Glutamatergic neuron (in vitro differentiated cells): ENCODE measurements around the gene PHF14. TPM values are rescaled to one million over a fixed set of nuclear protein-coding genes. Genes with fewer than 3 reads are reported as not detected.
A peak's percentile ranks its signal among the peaks of the same experiment; 100 is the strongest.

Experiments
- DNase-seq: peaks from one replicate; pipeline ENCODE4 v3.0.0; 2022
- H3K27ac Mint-ChIP-seq: one replicate; pipeline ENCODE4 v1.8.0; 2020; ENCODE audit warnings: mild to moderate bottlenecking, mixed read lengths, inconsistent platforms; ENCODE audit not compliant: unreplicated experiment
- H3K27me3 Mint-ChIP-seq: one replicate; pipeline ENCODE4 v1.8.0; 2020; ENCODE audit warnings: mild to moderate bottlenecking, moderate library complexity, mixed read lengths, inconsistent platforms; ENCODE audit not compliant: unreplicated experiment
- H3K36me3 Mint-ChIP-seq: one replicate; pipeline ENCODE4 v1.8.0; 2020; ENCODE audit warnings: mild to moderate bottlenecking, mixed read lengths, inconsistent platforms; ENCODE audit not compliant: unreplicated experiment
- H3K4me1 Mint-ChIP-seq: one replicate; pipeline ENCODE4 v1.8.0; 2020; ENCODE audit warnings: mild to moderate bottlenecking, low read depth, mixed read lengths, inconsistent platforms; ENCODE audit not compliant: unreplicated experiment
- H3K4me3 Mint-ChIP-seq: one replicate; pipeline ENCODE4 v1.8.0; 2020; ENCODE audit warnings: mild to moderate bottlenecking, mixed read lengths, inconsistent platforms; ENCODE audit not compliant: unreplicated experiment
- H3K9me3 Mint-ChIP-seq: one replicate; pipeline ENCODE4 v1.8.0; 2020; ENCODE audit warnings: mild to moderate bottlenecking, moderate library complexity, mixed read lengths, inconsistent platforms; ENCODE audit not compliant: unreplicated experiment
- total RNA-seq: library from RNA; stranded (reverse); fragmentation: NEBNext Ultra II Directional; extraction: Animal tissue kit (Norgen Biotek cat#: 25700); gene quantifications from one replicate; pipeline ENCODE4 v1.2.1, GENCODE V29; 2021; ENCODE audit not compliant: unreplicated experiment
- TF ChIP-seq, protein P1 (sequence below): fragments of 200-600 bp; sonication (generic); IDR thresholded peaks from one replicate; pipeline ENCODE4 v1.5.0; 2021; ENCODE audit not compliant: partially characterized antibody, unreplicated experiment

PHF14 gene
- total RNA-seq, 1 donor from 2014 or later, result 90.1 TPM

DNA sequence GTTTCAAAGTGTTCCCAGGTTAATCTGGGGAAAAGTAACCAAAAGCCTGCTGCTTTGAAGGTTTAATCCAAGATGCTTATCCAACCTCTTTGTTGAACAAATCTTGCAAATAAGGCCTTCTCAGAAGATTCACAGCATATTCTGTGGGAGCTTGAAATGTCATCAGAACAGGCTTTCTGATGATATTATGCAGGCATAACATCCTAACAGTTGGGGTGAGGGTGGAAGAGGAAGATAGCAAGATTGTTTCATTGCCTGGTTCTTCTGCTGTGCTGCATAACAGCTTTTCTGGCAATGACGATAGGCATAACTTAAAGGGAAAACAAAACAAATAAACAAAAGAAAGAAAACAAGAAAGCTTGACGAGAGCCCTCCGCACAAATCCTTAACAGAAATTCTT is 217.4 kb downstream of the PHF14 start:
- H3K4me1 Mint-ChIP-seq, result peaks cover 15% of the 10 kb centered on the region
- no peak overlapping the region for H3K27ac Mint-ChIP-seq

DNA sequence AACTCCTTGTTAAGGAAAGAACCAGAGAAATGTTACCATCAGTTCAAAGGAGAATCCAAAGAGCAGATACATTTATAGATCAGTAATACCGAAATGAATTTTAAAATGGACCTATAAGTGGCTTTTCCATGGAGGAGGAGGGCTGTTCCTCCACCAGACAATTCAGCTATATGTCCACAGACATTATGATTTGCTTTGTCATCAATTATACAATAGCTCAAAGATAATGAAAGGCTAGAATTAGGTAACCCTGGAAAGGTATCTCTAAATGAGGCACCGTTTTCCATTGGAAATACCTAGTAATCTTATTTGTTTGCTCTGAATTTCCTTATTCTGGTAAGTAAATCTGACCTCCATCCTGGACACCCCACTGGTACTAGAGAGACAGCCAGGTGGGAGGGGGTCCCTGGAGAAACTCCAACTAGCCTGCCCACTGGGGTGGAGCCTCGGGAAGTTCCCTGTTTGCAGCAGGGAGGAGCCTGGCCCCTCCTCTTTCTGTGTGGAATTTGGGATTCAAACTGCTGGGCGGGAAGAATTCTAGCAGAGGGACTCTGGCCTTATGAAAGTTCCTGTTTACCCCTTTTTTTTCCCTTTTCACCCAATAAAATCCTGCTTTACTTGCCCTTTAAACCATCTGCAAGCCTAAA is 218.0 kb downstream of the PHF14 start:
- TF ChIP-seq, protein P1, sequence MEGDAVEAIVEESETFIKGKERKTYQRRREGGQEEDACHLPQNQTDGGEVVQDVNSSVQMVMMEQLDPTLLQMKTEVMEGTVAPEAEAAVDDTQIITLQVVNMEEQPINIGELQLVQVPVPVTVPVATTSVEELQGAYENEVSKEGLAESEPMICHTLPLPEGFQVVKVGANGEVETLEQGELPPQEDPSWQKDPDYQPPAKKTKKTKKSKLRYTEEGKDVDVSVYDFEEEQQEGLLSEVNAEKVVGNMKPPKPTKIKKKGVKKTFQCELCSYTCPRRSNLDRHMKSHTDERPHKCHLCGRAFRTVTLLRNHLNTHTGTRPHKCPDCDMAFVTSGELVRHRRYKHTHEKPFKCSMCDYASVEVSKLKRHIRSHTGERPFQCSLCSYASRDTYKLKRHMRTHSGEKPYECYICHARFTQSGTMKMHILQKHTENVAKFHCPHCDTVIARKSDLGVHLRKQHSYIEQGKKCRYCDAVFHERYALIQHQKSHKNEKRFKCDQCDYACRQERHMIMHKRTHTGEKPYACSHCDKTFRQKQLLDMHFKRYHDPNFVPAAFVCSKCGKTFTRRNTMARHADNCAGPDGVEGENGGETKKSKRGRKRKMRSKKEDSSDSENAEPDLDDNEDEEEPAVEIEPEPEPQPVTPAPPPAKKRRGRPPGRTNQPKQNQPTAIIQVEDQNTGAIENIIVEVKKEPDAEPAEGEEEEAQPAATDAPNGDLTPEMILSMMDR, result no peak
- H3K27ac Mint-ChIP-seq, result no peak overlapping the region
- no peaks in the 10 kb centered on the region for H3K36me3 Mint-ChIP-seq
- H3K4me1 Mint-ChIP-seq, result peaks cover 15% of the 10 kb centered on the region
- H3K4me3 Mint-ChIP-seq, result no peak overlapping the region
- H3K27me3 Mint-ChIP-seq, result peaks cover 1% of the 10 kb centered on the region
- DNase-seq, result no peak
- H3K9me3 Mint-ChIP-seq, result peaks cover 2% of the 10 kb centered on the region

More for the DNA sequence above, 217.4 kb downstream of the PHF14 start:
- Mint-ChIP-seq H3K27me3 (peaks cover 1% of the 10 kb centered on the region), H3K36me3 (no peaks in the 10 kb centered on the region), H3K4me3 (no peak overlapping the region), H3K9me3 (peaks cover 2% of the 10 kb centered on the region)
- DNase-seq, result no peak
- TF ChIP-seq, protein P1, result no peak

DNA sequence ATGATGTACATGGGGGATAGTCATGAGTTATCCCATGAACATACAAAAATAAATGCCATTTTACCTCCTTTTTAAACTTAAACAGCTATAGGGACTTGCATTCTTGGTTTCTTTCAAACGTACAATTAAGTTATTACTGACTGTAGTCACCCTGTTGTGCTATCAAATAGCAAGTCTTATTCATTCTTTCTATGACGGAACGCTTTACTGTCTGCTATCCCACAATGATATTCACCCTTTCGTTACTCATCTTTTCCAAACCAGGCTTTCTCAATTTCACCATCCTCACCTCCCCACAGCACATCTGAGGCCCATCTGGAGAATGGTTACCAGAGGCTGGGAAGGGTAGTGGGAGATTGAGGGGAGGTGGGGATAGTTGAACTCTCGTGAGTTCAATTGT is 218.8 kb downstream of the PHF14 start:
- Mint-ChIP-seq H3K27ac (no peak overlapping the region), H3K36me3 (no peaks in the 10 kb centered on the region), H3K27me3 (peaks cover 1% of the 10 kb centered on the region), H3K9me3 (peaks cover 2% of the 10 kb centered on the region), H3K4me3 (no peak overlapping the region), H3K4me1 (peaks cover 15% of the 10 kb centered on the region)
- DNase-seq, result no peak
- TF ChIP-seq, protein P1, result no peak

DNA sequence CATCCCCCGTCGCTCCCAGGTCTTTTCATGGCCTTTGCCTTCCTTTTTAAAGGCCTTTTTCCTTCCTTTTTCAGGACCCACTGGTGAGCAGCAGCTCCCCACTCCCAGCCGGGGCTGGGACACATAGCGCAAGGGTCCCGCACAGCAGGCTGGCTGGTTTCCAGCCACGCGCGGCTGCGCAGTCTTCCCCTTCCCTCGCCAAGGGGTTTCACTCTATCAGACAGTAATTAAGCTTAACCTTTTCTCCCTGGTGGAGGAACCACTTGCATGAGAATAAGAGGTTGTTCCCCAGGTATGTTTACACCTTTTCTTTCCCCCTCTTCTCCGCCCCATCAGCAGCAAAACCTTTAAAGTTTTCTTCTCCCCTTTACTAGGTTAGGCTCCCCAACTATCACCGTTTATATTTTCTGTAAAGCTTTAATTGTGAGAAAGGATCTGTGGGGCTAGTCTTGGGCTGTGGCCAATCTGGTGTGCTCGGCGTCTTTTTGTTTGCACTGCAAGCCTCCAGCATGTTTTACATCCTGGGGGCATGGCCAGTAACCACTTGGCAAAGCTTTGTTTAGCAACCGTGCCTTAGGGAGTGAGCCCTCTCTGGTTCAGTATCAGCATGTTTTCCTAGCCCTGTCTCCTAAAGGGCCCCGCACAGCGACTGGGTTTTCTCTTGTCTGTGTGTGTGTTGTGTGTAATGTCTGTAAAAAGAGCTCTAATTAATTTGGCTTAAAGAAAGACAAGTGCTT is 219.6 kb downstream of the PHF14 start:
- H3K27ac Mint-ChIP-seq, result peak overlapping the region; percentile 49
- TF ChIP-seq, protein P1, result no peak
- H3K9me3 Mint-ChIP-seq, result peaks cover 2% of the 10 kb centered on the region
- H3K36me3 Mint-ChIP-seq, result no peaks in the 10 kb centered on the region
- peaks cover 15% of the 10 kb centered on the region for H3K4me1 Mint-ChIP-seq
- peak overlapping the region; percentile 72 for H3K4me3 Mint-ChIP-seq
- peak; percentile 37 for DNase-seq
- peaks cover 1% of the 10 kb centered on the region for H3K27me3 Mint-ChIP-seq

DNA sequence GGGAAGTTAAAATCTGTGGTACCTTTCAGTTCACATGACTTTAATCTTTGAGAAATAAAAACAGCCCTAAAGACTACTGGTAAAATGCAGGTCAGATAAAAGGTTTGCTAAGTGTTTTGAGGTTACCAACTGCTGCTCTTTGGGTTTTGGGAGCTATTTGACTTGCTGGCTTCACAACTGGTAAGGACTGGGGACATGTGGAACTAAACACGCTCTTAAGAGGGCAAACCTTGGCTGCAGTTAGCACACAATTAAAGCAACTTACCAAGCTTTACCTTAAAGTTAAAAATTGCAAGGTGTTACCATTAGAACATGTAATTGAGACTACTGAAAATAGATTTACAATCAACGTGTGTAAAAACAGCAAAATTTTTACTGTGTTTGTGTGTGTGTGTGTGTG is 220.2 kb downstream of the PHF14 start:
- H3K27me3 Mint-ChIP-seq, result peaks cover 1% of the 10 kb centered on the region
- H3K4me3 Mint-ChIP-seq, result peak overlapping the region; percentile 72

More for the DNA sequence above, 220.2 kb downstream of the PHF14 start:
- Mint-ChIP-seq H3K4me1 (peaks cover 15% of the 10 kb centered on the region), H3K36me3 (no peaks in the 10 kb centered on the region), H3K27ac (peak overlapping the region; percentile 49), H3K9me3 (peaks cover 2% of the 10 kb centered on the region)
- DNase-seq, result no peak
- TF ChIP-seq, protein P1, result no peak
